Small intestine (tissue), 7 donors: ENCODE data around the gene NT5C1A. TPM values are rescaled to one million over a fixed set of nuclear protein-coding genes. Genes with fewer than 3 reads are reported as not detected.

Experiments used
- DNase-seq, 2 donors: peaks; one replicate each; pipeline versions ENCODE4 v3.0.0 to v3.0.0-alpha.2; 2013
- FAIRE-seq: peaks from 2 replicates; lab custom pipeline; 2012; peaks lifted over from hg19 to GRCh38; lab: Jason Lieb, UNC
- H3K27ac ChIP-seq, 3 donors: one replicate each; pipeline ENCODE4 v1.5.1; 2013; ENCODE audit warnings: low read length in 2 of 3, mild to moderate bottlenecking in 2 of 3, control low read depth in 1 of 3, inconsistent platforms in 1 of 3, low read depth in 1 of 3, moderate library complexity in 1 of 3
- H3K27me3 ChIP-seq, 3 donors: one replicate each; pipeline ENCODE4 v1.6.1; 2013; ENCODE audit warnings: low read length in 3 of 3, inconsistent platforms in 1 of 3; ENCODE audit not compliant: control insufficient read depth in 3 of 3, insufficient read depth in 3 of 3
- H3K36me3 ChIP-seq, 3 donors: one replicate each; pipeline ENCODE4 v1.6.1; 2013; ENCODE audit warnings: low read length in 3 of 3, inconsistent platforms in 1 of 3, low read depth in 1 of 3, mild to moderate bottlenecking in 1 of 3, moderate library complexity in 1 of 3; ENCODE audit not compliant: control insufficient read depth in 3 of 3, insufficient read depth in 2 of 3
- H3K4me1 ChIP-seq, 3 donors: one replicate each; pipeline ENCODE4 v1.6.1; 2013; ENCODE audit warnings: low read length in 2 of 3, inconsistent platforms in 1 of 3, low read depth in 1 of 3, mild to moderate bottlenecking in 1 of 3, moderate library complexity in 1 of 3; ENCODE audit not compliant: control insufficient read depth in 3 of 3, insufficient read depth in 2 of 3
- H3K4me3 ChIP-seq, 3 donors: one replicate each; pipeline ENCODE4 v1.5.1; 2013; ENCODE audit warnings: low read length in 3 of 3, control low read depth in 1 of 3, inconsistent platforms in 1 of 3, low read depth in 1 of 3, mild to moderate bottlenecking in 1 of 3, moderate library complexity in 1 of 3
- H3K9me3 ChIP-seq, 2 donors: one replicate each; pipeline ENCODE4 v1.6.1; 2013; ENCODE audit warnings: low read depth in 1 of 2, low read length in 1 of 2; ENCODE audit not compliant: control insufficient read depth in 2 of 2, insufficient read depth in 1 of 2
- whole genome bisulfite sequencing, 3 donors: extraction: QIAGEN DNeasy Blood & Tissue Kit; methylation state at CpG; one replicate each; pipeline ENCODE4 v1.1.7; 2013; 5-methylcytosine and 5-hydroxymethylcytosine counted together
- polyA plus RNA-seq, 4 donors: library from polyadenylated mRNA; stranded (reverse) in 3 of 4; unstranded in 1 of 4; fragments of 200-250 nt in 3 of 4; fragments of 120-200 nt in 1 of 4; gene quantifications; one replicate each; pipeline versions ENCODE4 v1.2.1 to v1.2.3, GENCODE V29; 2013
- donor health status: healthy with polysubstance abuse.
- donor health status: control.
- donor health status: control.
- donor health status: Bipolar disorder and iron deficiency.
- donor health status: healthy.

The NT5C1A gene
- polyA plus RNA-seq, 4 donors: 0.12 to 0.16 TPM; not detected in 2

DNA sequence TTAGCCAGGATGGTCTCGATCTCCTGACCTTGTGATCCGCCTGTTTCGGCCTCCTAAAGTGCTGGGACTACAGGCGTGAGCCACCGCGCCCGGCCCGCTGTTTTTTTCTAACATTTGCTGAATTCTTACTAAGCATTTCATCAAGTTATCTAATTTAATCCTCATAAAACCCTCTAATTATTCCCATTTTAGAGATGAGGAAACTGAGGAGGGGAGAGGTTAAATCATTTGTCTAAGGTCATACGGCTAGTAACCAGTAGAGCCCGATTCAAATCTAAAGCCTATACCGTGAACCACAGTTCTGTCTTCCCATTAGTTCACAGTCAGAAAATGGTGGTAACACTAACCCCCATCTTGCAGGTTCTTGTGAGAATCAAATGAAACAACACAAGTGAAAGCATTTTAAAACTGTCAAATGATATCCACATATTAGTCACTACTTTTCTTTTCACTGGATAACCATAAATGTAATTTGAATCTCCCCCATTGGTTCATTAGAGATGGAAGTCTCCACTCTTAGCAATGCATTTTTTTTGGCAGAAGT lies 43.0 kb downstream of the NT5C1A start:
- peaks cover 0 to 10% (median 0%) of the 10 kb centered on the region in 3 donors for H3K36me3 ChIP-seq
- H3K9me3 ChIP-seq: no peaks in the 10 kb centered on the region
- no peak overlapping the region for H3K27ac ChIP-seq
- peaks cover 0 to 38% (median 0%) of the 10 kb centered on the region in 3 donors for H3K27me3 ChIP-seq
- DNase-seq (no peak), FAIRE-seq (no peak)
- H3K4me3 ChIP-seq: no peak overlapping the region
- 89 to 96% (median 94%) methylated on average over 11 of the region's 11 CpGs for WGBS, 3 donors
- no peaks in the 10 kb centered on the region for H3K4me1 ChIP-seq

DNA sequence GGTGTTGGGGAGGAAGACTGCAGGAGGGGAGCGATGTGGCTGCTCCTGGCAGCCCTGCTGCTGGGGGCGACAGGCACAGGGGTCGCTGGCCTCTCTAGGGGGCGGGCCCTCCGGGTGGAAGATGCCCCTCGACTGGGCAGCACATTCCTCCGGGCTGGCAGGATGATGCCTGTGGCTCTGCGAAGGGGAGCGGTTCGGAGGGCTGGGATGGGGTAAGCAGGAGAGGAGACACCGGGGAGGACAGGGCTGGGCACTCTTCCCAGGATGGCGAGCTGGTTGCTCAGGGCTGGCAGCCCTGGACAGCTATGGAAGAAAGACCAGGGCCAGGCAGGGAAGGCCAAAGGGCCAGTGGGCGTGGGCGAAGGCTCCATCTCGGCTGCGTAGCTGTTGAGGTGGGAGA lies 45.3 kb downstream of the NT5C1A start:
- no peaks in the 10 kb centered on the region for H3K4me1 ChIP-seq
- no peak overlapping the region for H3K27ac ChIP-seq
- H3K27me3 ChIP-seq: peaks cover 0 to 18% (median 0%) of the 10 kb centered on the region in 3 donors
- no peak for DNase-seq
- peaks cover 0 to 8% (median 0%) of the 10 kb centered on the region in 3 donors for H3K36me3 ChIP-seq
- no peak for FAIRE-seq
- 84 to 91% (median 84%) methylated on average over 13 to 16 of the region's 16 CpGs for WGBS, 3 donors
- no peaks in the 10 kb centered on the region for H3K9me3 ChIP-seq
- no peak overlapping the region for H3K4me3 ChIP-seq

DNA sequence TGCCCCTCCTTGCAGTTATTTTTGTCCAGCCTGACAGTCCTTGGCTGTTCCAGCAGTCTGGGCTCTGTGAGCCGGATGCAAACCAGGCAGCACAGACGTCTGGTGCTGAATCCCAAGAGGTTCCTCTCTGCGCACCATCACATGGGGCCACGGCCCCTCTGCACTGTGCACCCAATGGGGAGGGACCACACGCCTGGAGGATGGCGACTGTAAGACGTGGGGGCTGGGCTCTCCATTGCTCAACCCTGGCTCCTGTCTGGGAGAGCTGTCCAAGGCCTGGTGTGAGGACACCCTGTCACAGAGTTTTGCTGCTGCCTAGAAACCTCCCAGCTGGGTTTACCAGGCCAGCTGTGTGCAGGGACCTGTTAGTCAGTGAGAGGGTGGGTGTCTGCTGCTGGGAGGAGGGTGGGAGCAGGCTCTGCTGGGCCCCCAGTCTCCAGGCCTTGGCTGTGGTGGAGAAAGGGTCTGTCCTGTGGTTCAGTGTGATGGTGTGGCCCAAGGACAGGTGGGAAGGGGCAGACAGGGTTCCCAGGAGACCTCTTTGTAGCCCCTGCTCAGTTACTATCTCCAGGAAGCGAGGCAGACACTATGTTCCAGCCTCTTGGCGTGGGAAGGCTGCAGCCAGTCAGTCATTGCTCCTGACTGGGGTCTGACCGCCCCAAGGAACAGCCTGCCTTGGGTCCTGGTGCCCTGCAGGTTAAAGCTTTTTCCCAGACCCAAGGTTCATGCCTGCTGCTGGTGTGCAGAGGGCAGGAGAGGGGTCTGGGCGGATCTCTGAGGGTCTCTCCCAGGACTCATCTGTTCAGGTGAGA lies 46.2 kb downstream of the NT5C1A start:
- peaks cover 0 to 12% (median 0%) of the 10 kb centered on the region in 3 donors for H3K27me3 ChIP-seq
- H3K36me3 ChIP-seq: peaks cover 0 to 8% (median 0%) of the 10 kb centered on the region in 3 donors
- WGBS, 3 donors: 66 to 86% (median 82%) methylated on average over 11 of the region's 11 CpGs
- DNase-seq (peak in 1 of 2 donors; percentile 14), FAIRE-seq (no peak)
- H3K4me3 ChIP-seq: no peak overlapping the region
- no peaks in the 10 kb centered on the region for H3K9me3 ChIP-seq
- H3K4me1 ChIP-seq: no peaks in the 10 kb centered on the region
- peak overlapping the region in 2 of 3 donors; percentile 45 for H3K27ac ChIP-seq

DNA sequence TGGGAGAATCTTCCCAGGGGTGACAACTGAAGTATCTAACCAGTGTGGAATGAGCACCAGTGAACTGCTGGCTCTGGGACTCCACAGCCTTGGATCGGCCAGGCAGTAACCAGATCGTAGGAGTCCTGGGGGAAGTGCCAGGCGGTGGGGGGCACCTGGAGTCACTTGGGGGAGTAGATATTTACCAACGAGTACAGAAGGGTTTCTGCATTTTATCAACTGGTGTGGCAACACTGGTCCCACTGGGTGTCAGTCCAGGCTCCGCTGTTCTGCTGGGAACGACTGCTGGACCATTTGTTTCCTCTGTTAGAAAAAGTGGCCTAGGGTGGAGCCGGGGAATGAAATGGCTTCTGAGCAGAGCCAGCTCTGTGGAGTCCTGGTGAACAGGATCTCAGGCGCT lies 46.9 kb downstream of the NT5C1A start:
- Histone ChIP-seq H3K4me1 (no peaks in the 10 kb centered on the region), H3K27ac (no peak overlapping the region), H3K9me3 (no peaks in the 10 kb centered on the region), H3K4me3 (no peak overlapping the region), H3K36me3 (peaks cover 0 to 8% (median 0%) of the 10 kb centered on the region in 3 donors), H3K27me3 (peaks cover 0 to 10% (median 0%) of the 10 kb centered on the region in 3 donors)
- FAIRE-seq (no peak), DNase-seq (no peak)
- 68 to 80% (median 75%) methylated on average over 8 of the region's 8 CpGs for WGBS, 3 donors

DNA sequence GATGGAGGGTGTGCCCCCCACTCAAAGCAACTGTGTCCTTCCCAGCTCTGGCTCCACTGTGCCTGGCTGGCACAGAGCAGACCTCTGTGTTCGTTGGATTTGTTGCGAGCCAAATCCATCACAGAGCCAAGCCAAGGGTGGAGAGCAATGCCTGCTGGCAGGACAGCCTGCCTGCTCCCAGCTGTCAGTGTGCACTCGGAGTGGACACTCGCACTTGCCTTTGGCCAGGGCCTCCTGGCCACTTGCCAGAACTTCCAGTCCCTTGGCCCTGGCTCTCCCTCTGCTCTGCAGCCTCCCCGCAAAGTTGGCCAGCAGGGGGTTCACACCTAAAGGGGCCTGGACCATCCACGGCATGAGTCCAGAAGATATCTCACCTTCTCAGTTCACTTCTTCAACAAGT lies 48.9 kb downstream of the NT5C1A start:
- H3K4me1 ChIP-seq: no peaks in the 10 kb centered on the region
- H3K9me3 ChIP-seq: no peaks in the 10 kb centered on the region
- WGBS, 3 donors: 69 to 87% (median 85%) methylated on average over 6 of the region's 6 CpGs
- FAIRE-seq (no peak), DNase-seq (no peak)
- peaks cover 0 to 8% (median 0%) of the 10 kb centered on the region in 3 donors for H3K36me3 ChIP-seq
- no peak overlapping the region for H3K27ac ChIP-seq
- H3K27me3 ChIP-seq: peaks cover 0 to 10% (median 0%) of the 10 kb centered on the region in 3 donors
- H3K4me3 ChIP-seq: no peak overlapping the region

DNA sequence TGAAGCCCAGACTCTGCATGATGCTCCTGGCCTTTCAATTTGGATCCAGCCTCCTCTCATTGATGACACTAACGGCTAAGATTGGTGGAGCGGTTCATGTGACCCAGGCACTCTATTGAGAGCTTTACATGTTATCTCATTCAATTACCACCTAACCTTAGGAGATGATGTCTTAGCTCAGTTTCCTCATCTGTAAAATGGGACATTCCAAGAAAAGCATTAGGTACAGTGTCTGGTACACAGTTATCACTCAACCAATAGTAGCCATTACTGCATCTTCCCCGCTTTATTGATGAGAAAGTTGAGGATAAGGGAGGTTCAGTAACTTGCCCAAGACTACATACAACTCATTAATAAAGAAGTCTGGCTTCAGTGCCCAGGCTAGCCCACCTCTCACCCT lies 49.5 kb downstream of the NT5C1A start:
- FAIRE-seq (no peak), DNase-seq (no peak)
- Histone ChIP-seq H3K4me1 (no peaks in the 10 kb centered on the region), H3K27ac (no peak overlapping the region), H3K36me3 (peaks cover 0 to 7% (median 0%) of the 10 kb centered on the region in 3 donors), H3K27me3 (peaks cover 0 to 10% (median 0%) of the 10 kb centered on the region in 3 donors), H3K4me3 (no peak overlapping the region), H3K9me3 (no peaks in the 10 kb centered on the region)
- 92 to 95% (median 94%) methylated on average over 3 of the region's 3 CpGs for WGBS, 3 donors

DNA sequence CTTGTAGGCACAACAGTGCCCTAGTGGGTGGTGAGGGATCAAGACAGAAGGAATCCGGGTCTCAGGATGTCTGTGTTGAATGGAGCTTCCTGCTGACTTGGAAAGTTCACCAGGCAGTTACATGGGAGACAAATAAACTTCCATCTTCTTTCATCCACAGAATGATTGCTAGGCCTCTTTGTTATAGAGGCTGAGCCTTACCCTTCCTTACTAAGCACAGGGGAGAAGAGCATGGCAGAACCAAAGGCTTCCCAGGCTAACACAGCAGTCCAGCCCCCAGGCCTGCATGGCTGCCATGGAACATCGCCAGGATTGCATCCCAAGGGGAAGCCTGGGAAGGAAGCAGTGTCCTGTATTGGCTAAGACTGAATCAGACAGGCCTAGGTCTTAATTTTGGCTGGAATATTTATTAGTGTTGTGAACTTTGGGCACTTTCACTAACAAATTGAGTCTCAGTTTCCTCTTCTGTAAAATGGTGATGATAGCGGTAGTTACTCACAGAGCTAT lies 51.2 kb downstream of the NT5C1A start:
- Histone ChIP-seq H3K9me3 (no peaks in the 10 kb centered on the region), H3K4me3 (no peak overlapping the region), H3K4me1 (no peaks in the 10 kb centered on the region), H3K27ac (no peak overlapping the region), H3K36me3 (no peaks in the 10 kb centered on the region), H3K27me3 (peaks cover 0 to 15% (median 0%) of the 10 kb centered on the region in 3 donors)
- DNase-seq (no peak), FAIRE-seq (no peak)
- 86 to 96% (median 87%) methylated on average over 3 of the region's 3 CpGs for WGBS, 3 donors

DNA sequence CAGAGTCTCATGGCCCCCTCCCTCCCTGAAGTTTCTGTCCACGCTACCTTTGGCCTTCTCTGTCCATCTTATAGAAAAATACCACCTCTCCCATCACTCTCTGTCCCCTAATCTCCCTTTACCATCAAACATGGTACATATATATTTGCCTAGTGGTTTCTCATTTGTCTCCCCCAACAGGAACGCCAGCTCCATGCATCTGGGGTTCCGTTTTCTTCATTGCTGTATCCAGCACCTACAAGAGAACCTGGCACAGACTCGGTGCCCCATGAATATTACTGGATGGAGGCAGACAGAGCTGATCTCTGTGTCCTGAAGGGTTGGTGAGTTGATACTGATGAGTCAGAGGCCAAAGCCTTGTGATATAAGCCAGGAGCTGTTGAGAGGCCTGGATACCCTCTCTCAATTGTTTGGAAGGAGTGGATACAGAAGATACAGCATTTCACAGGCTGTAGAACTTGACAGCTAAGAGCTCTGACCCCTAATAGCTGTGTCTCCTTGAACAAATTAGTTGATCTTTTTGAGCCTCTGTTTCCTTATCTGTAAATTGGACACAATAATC lies 54.3 kb downstream of the NT5C1A start:
- peaks cover 0 to 4% (median 0%) of the 10 kb centered on the region in 3 donors for H3K27me3 ChIP-seq
- H3K36me3 ChIP-seq: no peaks in the 10 kb centered on the region
- no peaks in the 10 kb centered on the region for H3K9me3 ChIP-seq
- no peak overlapping the region for H3K27ac ChIP-seq
- DNase-seq: no peak
- 82 to 84% (median 83%) methylated on average over 4 of the region's 4 CpGs for WGBS, 3 donors
- H3K4me3 ChIP-seq: no peak overlapping the region
- no peak for FAIRE-seq
- no peaks in the 10 kb centered on the region for H3K4me1 ChIP-seq
